H1 (cell line): ENCODE results near the gene ARL11. TPM values are rescaled to one million over a fixed set of nuclear protein-coding genes. Genes with fewer than 3 reads are reported as not detected.

Source experiments
- ATF2 ChIP-seq: IDR thresholded peaks from 2 replicates; pipeline ENCODE4 v1.6.1; 2012; ENCODE audit warnings: low read length, inconsistent platforms
- SP4 ChIP-seq: IDR thresholded peaks from 2 replicates; pipeline ENCODE4 v1.6.1; 2012; ENCODE audit warnings: low read length, inconsistent platforms
- polyA plus RNA-seq, 7 experiments: library from polyadenylated mRNA; depleted of rRNA in 3 of 7; stranded (reverse) in 5 of 7; unstranded in 2 of 7; fragments of >200 nt in 5 of 7; fragments of 200-250 nt in 2 of 7; gene quantifications; 1 replicate in 5 of 7; 2 replicates in 1 of 7; 4 replicates in 1 of 7; pipeline versions ENCODE4 v1.2.1 to v1.2.3, GENCODE V29; 2011 to 2013; ENCODE audit warnings: missing spikeins in 2 of 7, mixed read lengths in 2 of 7
- total RNA-seq: library from RNA; stranded (reverse); fragmentation: NEBNext Ultra II Directional; extraction: Animal tissue kit (Norgen Biotek cat#: 25700); gene quantifications from 2 replicates; pipeline ENCODE4 v1.2.1, GENCODE V29; 2021
- TF ChIP-seq, protein P1 (sequence below): IDR thresholded peaks from 2 replicates; pipeline ENCODE4 v1.6.1; 2011; ENCODE audit warnings: low read depth, mild to moderate bottlenecking, low read length; ENCODE audit not compliant: insufficient read depth
- TF ChIP-seq, protein P2 (sequence below), 3 experiments: IDR thresholded peaks; 1 replicate in 2 of 3; 2 replicates in 1 of 3; pipeline versions ENCODE4 v1.5.1 to v1.6.1; 2011; ENCODE audit warnings: low read length in 3 of 3, mild to moderate bottlenecking in 3 of 3, inconsistent platforms in 2 of 3, low read depth in 1 of 3, moderate library complexity in 1 of 3; ENCODE audit not compliant: insufficient read depth in 1 of 3; ENCODE audit errors: control extremely low read depth in 1 of 3

ARL11 gene
- total and polyA plus RNA-seq, 2 of the 8 experiments (the other 6 are each of a cell fraction or from before 2014, with no cell fraction given) = 0.45 to 0.52 TPM

- TF ChIP-seq ATF2 = no peak
- TF ChIP-seq, protein P1, sequence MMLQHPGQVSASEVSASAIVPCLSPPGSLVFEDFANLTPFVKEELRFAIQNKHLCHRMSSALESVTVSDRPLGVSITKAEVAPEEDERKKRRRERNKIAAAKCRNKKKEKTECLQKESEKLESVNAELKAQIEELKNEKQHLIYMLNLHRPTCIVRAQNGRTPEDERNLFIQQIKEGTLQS = no peak
- TF ChIP-seq, protein P2, sequence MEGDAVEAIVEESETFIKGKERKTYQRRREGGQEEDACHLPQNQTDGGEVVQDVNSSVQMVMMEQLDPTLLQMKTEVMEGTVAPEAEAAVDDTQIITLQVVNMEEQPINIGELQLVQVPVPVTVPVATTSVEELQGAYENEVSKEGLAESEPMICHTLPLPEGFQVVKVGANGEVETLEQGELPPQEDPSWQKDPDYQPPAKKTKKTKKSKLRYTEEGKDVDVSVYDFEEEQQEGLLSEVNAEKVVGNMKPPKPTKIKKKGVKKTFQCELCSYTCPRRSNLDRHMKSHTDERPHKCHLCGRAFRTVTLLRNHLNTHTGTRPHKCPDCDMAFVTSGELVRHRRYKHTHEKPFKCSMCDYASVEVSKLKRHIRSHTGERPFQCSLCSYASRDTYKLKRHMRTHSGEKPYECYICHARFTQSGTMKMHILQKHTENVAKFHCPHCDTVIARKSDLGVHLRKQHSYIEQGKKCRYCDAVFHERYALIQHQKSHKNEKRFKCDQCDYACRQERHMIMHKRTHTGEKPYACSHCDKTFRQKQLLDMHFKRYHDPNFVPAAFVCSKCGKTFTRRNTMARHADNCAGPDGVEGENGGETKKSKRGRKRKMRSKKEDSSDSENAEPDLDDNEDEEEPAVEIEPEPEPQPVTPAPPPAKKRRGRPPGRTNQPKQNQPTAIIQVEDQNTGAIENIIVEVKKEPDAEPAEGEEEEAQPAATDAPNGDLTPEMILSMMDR (IDR thresholded peaks at IDR 0.05; ENCODE audit: control extremely low read depth in 1 of 3, insufficient read depth in 1 of 3, low read depth in 1 of 3, low read length in 3 of 3) = peak; percentile 50 to 74 (median 55)
- TF ChIP-seq SP4 = no peak
These were observed 24.3 kb downstream of the ARL11 start (continued) for GRCh38 chr13:49652355-49653305.
